ENCODE data around the gene XBP1.
"Not testable (repeated sequence)": the region's sequence is repeated elsewhere in the genome, so short reads cannot be mapped to it uniquely, and the experiment has no call there.

The XBP1 gene

DNA sequence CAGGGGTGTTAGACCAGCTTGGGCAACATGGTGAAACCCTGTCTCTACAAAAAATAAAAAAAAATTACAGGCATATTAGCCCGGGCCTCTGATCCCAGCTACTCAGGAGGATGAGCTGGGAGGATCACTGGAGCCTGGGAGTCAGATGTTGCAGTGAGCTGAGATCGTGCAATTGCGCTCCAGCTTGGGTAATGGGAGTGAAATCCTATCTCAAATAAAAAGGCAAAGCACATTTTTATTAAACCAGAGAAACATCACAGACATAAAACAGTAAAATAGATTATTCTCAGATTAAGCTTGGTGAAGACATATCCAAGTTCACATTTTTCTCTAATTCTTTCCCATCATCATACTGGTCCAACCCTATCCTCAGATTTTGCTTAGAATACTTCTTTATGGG lies 30.1 kb upstream of the XBP1 start:
- H3K9ac ChIP-seq (ENCODE audit: low read length) = no peak overlapping the region
- no peak overlapping the region for H3K27ac ChIP-seq (ENCODE audit: low read depth, low read length)
- no peaks in the 10 kb centered on the region for H3K9me3 ChIP-seq (ENCODE audit: low read length)
- no peaks in the 10 kb centered on the region for H3K27me3 ChIP-seq (ENCODE audit: control insufficient read depth in 1 of 2, insufficient read depth in 2 of 2, low read length in 2 of 2)
- H3K4me1 ChIP-seq (ENCODE audit: insufficient read depth, low read length) = peaks cover 6% of the 10 kb centered on the region
- no peaks in the 10 kb centered on the region for H3K36me3 ChIP-seq (ENCODE audit: insufficient read depth, low read length)
- H3K4me3 ChIP-seq (ENCODE audit: low read depth in 1 of 2, low read length in 2 of 2) = no peak overlapping the region

DNA sequence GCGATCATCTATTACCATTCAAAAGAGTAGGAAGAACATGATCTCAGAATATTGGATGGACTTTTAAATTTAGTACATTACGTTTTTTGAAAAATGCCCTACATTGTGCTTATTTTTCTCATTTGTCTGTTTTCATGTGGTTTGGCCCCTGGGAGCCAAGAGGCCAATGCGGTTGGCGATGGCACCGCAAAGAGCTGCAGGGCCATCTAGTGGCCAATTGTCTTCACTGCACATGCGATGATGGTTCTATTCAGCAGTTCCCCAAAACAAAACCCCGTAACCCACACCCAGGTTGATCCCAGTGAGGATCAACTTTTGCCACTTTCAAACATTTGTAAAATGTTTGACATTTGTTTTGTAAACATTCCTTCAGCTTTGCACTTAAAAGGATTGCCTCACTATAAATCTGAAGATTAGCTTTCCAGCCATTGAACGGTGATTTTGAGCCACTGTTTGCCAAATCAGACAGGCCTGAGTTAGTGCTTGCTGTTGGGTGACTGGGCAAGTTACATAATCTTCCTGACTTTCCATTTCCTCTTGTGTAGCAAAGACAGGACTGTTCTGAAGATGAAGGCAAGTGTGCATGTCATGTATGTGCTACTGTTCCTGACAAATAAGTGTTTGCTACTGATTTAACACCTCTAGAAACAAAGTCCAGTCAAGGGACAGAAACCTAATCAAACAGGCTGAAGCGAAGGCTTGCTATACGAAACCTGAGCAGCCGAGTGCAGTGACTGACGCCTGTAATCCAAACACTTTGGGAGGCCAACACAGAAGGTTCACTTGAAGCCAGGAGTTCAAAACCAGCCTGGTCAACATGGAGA lies 29.2 kb upstream of the XBP1 start:
- H3K4me3 ChIP-seq (ENCODE audit: low read depth in 1 of 2, low read length in 2 of 2) = no peak overlapping the region

DNA sequence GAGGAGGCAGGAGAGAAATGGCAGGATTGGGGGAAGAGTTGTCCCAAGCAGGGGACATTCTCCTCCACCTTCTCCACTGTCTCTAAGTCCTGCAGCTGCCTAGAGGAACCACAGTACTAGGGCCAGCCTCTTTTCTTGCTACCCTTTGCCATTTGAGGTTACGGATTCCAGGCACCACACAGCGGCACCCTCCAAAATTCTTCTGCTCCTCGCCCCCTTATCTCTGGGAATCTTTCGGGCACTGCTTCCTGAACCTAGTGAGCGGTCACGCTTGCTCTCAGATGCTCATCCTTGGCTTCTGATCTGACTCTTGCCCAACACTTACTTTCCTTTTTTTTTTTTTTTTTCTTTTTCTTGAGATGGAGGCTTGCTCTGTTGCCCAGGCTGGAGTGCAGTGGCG lies 26.6 kb upstream of the XBP1 start:
- no peak overlapping the region for H3K27ac ChIP-seq (ENCODE audit: low read depth, low read length)
- no peaks in the 10 kb centered on the region for H3K27me3 ChIP-seq (ENCODE audit: control insufficient read depth in 1 of 2, insufficient read depth in 2 of 2, low read length in 2 of 2)
- no peak overlapping the region for H3K9ac ChIP-seq (ENCODE audit: low read length)
- peaks cover 6% of the 10 kb centered on the region for H3K4me1 ChIP-seq (ENCODE audit: insufficient read depth, low read length)
- H3K4me3 ChIP-seq (ENCODE audit: low read depth in 1 of 2, low read length in 2 of 2) = no peak overlapping the region
- H3K36me3 ChIP-seq (ENCODE audit: insufficient read depth, low read length) = no peaks in the 10 kb centered on the region
- no peaks in the 10 kb centered on the region for H3K9me3 ChIP-seq (ENCODE audit: low read length)

More for the DNA sequence above, 29.2 kb upstream of the XBP1 start:
- Histone ChIP-seq H3K4me1 (ENCODE audit: insufficient read depth, low read length) (peaks cover 6% of the 10 kb centered on the region), H3K9ac (ENCODE audit: low read length) (no peak overlapping the region), H3K9me3 (ENCODE audit: low read length) (no peaks in the 10 kb centered on the region), H3K27me3 (ENCODE audit: control insufficient read depth in 1 of 2, insufficient read depth in 2 of 2, low read length in 2 of 2) (no peaks in the 10 kb centered on the region), H3K36me3 (ENCODE audit: insufficient read depth, low read length) (no peaks in the 10 kb centered on the region), H3K27ac (ENCODE audit: low read depth, low read length) (no peak overlapping the region)

DNA sequence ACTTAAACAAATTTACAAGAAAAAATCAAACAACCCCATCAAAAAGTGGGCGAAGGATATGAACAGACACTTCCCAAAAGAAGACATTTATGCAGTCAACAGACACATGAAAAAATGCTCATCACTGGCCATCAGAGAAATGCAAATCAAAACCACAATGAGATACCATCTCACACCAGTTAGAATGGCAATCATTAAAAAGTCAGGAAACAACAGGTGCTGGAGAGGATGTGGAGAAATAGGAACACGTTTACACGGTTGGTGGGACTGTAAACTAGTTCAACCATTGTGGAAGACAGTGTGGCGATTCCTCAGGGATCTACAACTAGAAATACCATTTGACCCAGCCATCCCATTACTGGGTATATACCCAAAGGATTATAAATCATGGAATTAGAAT lies 26.1 kb upstream of the XBP1 start:
- not testable (repeated sequence) for H3K27ac ChIP-seq (ENCODE audit: low read depth, low read length); H3K9me3 ChIP-seq (ENCODE audit: low read length); H3K4me3 ChIP-seq (ENCODE audit: low read depth in 1 of 2, low read length in 2 of 2); H3K4me1 ChIP-seq (ENCODE audit: insufficient read depth, low read length); H3K27me3 ChIP-seq (ENCODE audit: control insufficient read depth in 1 of 2, insufficient read depth in 2 of 2, low read length in 2 of 2); H3K36me3 ChIP-seq (ENCODE audit: insufficient read depth, low read length); H3K9ac ChIP-seq (ENCODE audit: low read length)

DNA sequence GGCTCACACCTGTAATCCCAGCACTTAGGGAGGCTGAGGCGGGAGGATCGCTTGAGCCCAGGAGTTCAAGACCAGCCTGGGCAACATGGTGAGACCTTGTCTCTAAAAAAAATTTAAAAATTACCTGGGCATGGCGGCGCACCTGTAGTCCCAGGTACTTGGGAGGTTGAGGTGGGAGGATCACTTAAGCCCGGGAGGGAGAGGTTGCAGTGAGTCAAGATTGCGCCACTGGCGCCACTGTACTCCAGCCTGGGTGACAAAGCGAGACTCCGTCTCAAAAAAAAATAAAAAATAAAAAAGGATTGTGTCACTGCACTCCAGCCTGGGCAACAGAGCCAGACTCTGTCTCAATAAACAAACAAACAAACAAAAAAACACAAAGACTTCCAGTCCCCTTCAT lies 24.1 kb upstream of the XBP1 start:
- H3K9ac ChIP-seq (ENCODE audit: low read length); H3K4me1 ChIP-seq (ENCODE audit: insufficient read depth, low read length); H3K27ac ChIP-seq (ENCODE audit: low read depth, low read length); H3K9me3 ChIP-seq (ENCODE audit: low read length); H3K4me3 ChIP-seq (ENCODE audit: low read depth in 1 of 2, low read length in 2 of 2); H3K36me3 ChIP-seq (ENCODE audit: insufficient read depth, low read length); H3K27me3 ChIP-seq (ENCODE audit: control insufficient read depth in 1 of 2, insufficient read depth in 2 of 2, low read length in 2 of 2): not testable (repeated sequence)

DNA sequence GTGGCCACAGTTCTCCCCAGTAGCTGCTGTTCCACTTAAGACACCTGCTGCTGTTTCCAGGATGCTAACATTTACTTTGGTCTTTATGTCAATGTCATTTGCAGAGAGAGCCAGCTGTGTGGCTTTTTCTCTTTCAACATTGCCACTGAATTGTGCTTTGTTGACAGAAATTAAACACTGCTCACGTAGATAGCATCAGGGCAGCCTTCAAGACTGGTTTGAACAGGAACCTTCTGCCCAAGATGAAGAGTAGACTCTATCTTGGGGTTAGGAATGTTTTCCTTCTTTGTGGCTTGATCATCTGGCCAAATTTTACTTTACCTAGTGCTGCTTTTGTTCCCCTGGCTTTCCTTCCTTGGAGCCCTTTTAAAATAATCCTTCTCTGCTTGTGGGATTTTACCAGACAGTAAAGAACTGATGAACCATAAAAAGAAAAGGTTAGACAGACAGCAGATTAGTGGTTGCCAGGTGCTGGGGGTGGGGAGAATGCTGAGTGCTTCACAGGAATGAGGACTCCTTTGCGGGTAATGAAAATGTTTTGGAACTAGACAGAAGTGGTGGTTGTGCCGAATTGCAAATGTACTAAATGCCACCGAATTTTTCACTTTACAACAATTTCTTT lies 22.7 kb upstream of the XBP1 start:
- H3K4me1 ChIP-seq (ENCODE audit: insufficient read depth, low read length) = peaks cover 11% of the 10 kb centered on the region
- no peak overlapping the region for H3K4me3 ChIP-seq (ENCODE audit: low read depth in 1 of 2, low read length in 2 of 2)
- no peak overlapping the region for H3K9ac ChIP-seq (ENCODE audit: low read length)
- no peak overlapping the region for H3K27ac ChIP-seq (ENCODE audit: low read depth, low read length)
- no peaks in the 10 kb centered on the region for H3K27me3 ChIP-seq (ENCODE audit: control insufficient read depth in 1 of 2, insufficient read depth in 2 of 2, low read length in 2 of 2)
- no peaks in the 10 kb centered on the region for H3K36me3 ChIP-seq (ENCODE audit: insufficient read depth, low read length)
- H3K9me3 ChIP-seq (ENCODE audit: low read length) = no peaks in the 10 kb centered on the region

DNA sequence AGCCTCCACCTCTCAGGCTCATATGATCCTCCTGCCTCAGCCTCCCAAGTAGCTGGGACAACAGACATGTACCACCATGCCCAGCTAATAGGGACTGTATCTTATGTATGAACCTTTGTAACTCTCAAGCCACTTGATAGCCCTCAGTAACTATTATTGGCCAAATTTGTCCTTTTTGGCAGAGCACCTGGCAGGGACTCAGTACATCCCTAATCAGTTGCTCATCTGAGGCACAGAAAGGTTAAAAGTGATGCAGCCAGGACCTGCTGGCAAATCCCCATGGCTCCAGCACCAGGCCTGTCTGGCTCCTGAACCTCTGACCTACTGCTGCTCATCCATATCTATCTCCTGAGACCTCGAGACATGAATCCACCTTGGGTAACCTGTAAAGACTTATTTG lies 21.1 kb upstream of the XBP1 start:
- peaks cover 12% of the 10 kb centered on the region for H3K4me1 ChIP-seq (ENCODE audit: insufficient read depth, low read length)
- H3K27me3 ChIP-seq (ENCODE audit: control insufficient read depth in 1 of 2, insufficient read depth in 2 of 2, low read length in 2 of 2) = no peaks in the 10 kb centered on the region
- H3K9me3 ChIP-seq (ENCODE audit: low read length) = no peaks in the 10 kb centered on the region
- H3K9ac ChIP-seq (ENCODE audit: low read length) = no peak overlapping the region
- no peak overlapping the region for H3K27ac ChIP-seq (ENCODE audit: low read depth, low read length)
- no peaks in the 10 kb centered on the region for H3K36me3 ChIP-seq (ENCODE audit: insufficient read depth, low read length)
- H3K4me3 ChIP-seq (ENCODE audit: low read depth in 1 of 2, low read length in 2 of 2) = no peak overlapping the region

DNA sequence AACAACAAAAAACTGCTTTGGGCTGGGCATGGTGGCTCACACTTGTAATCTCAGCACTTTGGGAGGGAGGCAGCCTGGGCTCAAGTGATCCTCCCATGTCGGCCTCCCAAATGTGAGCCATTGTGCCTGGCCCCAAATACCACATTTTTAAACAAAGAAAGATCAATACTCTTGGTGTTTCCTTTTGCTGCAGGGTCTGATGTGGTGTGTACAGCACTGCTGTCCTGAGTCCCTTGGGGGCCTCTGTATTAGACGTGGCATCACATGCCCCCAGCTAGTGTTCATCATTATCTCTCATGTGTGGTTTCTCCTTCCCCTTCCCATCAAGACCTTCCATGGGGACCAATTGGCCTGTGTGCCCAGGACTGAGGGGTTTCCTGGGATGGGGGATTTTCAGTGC lies 20.5 kb upstream of the XBP1 start:
- Histone ChIP-seq H3K4me3 (ENCODE audit: low read depth in 1 of 2, low read length in 2 of 2) (no peak overlapping the region), H3K27me3 (ENCODE audit: control insufficient read depth in 1 of 2, insufficient read depth in 2 of 2, low read length in 2 of 2) (no peaks in the 10 kb centered on the region), H3K4me1 (ENCODE audit: insufficient read depth, low read length) (peaks cover 12% of the 10 kb centered on the region), H3K9ac (ENCODE audit: low read length) (no peak overlapping the region), H3K9me3 (ENCODE audit: low read length) (no peaks in the 10 kb centered on the region), H3K27ac (ENCODE audit: low read depth, low read length) (no peak overlapping the region), H3K36me3 (ENCODE audit: insufficient read depth, low read length) (no peaks in the 10 kb centered on the region)

DNA sequence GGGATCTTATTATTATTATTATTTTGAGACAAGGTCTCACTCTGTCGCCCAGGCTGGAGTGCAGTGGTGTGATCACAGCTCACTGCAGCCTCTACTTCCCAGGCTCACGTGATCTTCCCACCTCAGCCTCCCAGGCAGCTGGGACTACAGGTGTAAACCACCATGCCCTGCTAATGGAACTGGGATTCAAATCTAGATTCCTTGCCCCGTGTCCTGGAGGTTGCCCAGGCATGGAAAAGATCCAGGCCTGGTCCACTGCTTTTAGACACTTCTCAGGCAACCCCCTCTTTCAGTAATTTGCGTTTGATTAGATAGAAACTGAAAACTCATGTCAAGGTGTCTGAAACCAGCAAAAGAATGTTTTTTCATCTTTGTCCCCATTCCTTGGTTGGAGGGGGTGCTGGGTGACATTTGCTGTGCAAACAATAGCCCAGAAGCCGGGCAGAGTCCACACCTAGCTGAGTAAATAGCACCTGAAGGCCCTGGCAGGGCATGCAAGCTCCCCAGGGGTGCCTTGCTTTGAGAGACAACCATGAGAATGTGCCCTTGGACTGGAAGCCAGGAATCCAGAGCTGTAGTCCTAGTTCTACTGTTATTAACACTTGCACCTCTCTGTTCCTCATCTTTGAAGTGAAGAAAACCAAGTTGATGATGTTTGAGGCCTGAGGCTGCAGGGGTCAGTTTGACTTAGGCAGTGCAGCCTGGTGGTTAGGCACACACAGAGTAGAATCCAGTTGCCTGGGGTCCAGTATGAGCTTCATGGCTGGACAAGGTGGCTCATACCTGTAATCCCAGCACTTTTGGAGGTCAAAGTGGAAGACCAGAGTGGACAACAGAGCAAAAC lies 19.1 kb upstream of the XBP1 start:
- H3K9ac ChIP-seq (ENCODE audit: low read length) = no peak overlapping the region
- H3K27ac ChIP-seq (ENCODE audit: low read depth, low read length) = no peak overlapping the region
- no peaks in the 10 kb centered on the region for H3K9me3 ChIP-seq (ENCODE audit: low read length)
- H3K27me3 ChIP-seq (ENCODE audit: control insufficient read depth in 1 of 2, insufficient read depth in 2 of 2, low read length in 2 of 2) = no peaks in the 10 kb centered on the region
- no peak overlapping the region for H3K4me3 ChIP-seq (ENCODE audit: low read depth in 1 of 2, low read length in 2 of 2)
- H3K4me1 ChIP-seq (ENCODE audit: insufficient read depth, low read length) = peaks cover 12% of the 10 kb centered on the region
- no peaks in the 10 kb centered on the region for H3K36me3 ChIP-seq (ENCODE audit: insufficient read depth, low read length)

DNA sequence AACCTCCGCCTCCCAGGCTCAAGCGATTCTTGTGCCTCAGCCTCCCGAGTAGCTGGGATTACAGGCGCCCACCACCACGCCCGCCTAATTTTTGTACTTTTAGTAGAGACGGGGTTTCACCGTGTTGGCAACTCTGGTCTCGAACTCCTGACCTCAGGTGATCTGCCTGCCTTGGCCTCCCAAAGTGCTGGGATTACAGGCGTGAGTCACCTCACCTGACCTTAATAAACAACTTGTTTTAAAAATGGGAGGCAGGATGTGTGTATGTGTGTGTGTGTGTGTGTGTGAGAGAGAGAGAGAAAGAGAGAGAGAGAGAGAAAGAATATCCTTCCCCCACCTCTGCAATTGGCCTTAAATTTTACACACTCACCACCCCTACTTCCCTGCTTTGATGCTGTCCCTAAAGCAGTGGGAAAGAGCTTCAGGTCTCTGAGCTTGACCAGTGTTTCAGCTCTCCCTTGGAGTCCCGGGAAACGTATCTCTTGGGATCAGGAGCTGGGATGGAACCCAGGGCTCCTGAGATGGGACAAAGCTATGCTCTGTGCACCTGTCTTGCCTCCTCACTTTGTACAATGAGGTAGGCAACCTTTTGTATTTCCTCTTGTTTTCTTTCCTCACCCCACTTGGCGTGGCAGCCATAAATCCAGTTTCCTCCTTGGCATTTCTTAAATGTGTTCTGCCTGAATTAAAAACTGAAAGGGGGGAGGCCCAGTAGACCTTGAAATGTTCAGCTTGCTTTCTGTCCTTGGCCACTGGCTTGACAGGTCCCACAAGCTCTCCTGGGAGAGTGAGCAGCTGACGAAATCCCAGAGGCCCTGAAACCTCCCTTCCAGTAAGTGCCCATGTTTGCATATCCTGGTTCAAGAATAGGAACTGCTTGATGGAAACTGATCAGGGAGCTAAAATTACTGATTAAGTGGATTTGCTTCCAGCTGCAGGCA lies 17.8 kb upstream of the XBP1 start:
- Histone ChIP-seq H3K27me3 (ENCODE audit: control insufficient read depth in 1 of 2, insufficient read depth in 2 of 2, low read length in 2 of 2) (no peaks in the 10 kb centered on the region), H3K4me1 (ENCODE audit: insufficient read depth, low read length) (peaks cover 17% of the 10 kb centered on the region), H3K4me3 (ENCODE audit: low read depth in 1 of 2, low read length in 2 of 2) (no peak overlapping the region), H3K9ac (ENCODE audit: low read length) (no peak overlapping the region), H3K36me3 (ENCODE audit: insufficient read depth, low read length) (no peaks in the 10 kb centered on the region), H3K27ac (ENCODE audit: low read depth, low read length) (no peak overlapping the region), H3K9me3 (ENCODE audit: low read length) (no peaks in the 10 kb centered on the region)

DNA sequence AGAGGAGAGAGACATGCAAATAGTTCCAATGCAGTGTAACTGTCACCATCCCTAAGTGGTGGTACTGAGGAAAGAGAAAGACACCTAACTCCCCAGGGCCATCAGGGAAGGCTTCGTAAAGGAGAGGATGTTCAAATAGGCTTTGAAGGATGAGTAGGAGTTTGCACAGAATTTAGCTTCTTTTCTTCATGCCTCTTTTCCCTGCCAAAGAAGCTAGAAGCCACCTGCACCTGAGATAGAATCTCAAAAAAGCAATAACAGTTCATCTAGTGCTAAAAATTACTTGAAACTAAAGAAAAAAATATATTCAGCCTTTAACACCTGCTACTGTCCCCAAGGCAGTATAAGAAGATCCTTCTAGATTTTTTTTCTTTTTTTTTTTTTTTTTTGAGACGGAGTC lies 16.7 kb upstream of the XBP1 start:
- Histone ChIP-seq H3K27ac (ENCODE audit: low read depth, low read length) (no peak overlapping the region), H3K9ac (ENCODE audit: low read length) (no peak overlapping the region)

More for the DNA sequence above, 16.7 kb upstream of the XBP1 start:
- Histone ChIP-seq H3K4me3 (ENCODE audit: low read depth in 1 of 2, low read length in 2 of 2) (no peak overlapping the region), H3K9me3 (ENCODE audit: low read length) (no peaks in the 10 kb centered on the region), H3K36me3 (ENCODE audit: insufficient read depth, low read length) (no peaks in the 10 kb centered on the region), H3K27me3 (ENCODE audit: control insufficient read depth in 1 of 2, insufficient read depth in 2 of 2, low read length in 2 of 2) (no peaks in the 10 kb centered on the region), H3K4me1 (ENCODE audit: insufficient read depth, low read length) (peaks cover 17% of the 10 kb centered on the region)

All from muscle layer of colon (tissue), 2 donors.